Activated T-cell treated with anti-CD3 and anti-CD28 coated beads, Interleukin-2, amount 50 U/mL, for 48 hours (primary cell): Measurements from ENCODE around the gene SNRPD3.
"Not testable (repeated sequence)": the region's sequence is repeated elsewhere in the genome, so short reads cannot be mapped to it uniquely, and the experiment has no call there.

ENCODE experiments used
- DNase-seq, 2 experiments: peaks; one replicate each; pipeline ENCODE4 v3.0.0-alpha.2; 2020

The SNRPD3 gene

DNA sequence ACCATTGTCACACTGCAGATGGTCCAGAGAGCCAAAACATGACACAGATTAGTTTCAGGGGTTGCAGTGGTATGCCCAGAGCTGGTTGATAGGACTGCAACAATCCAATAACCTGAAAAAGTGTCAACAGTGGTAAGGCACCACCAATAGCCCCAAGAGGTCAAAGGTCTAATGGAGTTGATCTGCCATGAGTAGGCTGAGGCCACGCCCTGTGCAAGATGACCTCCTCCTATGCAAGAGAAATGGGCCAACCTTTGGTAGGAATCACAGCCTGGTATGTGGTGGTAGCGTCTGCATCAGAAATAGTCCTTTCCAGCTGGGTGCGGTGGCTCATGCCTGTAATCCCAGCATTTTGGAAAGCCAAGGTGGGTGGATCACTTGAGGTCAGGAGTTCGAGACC, 20.5 kb upstream of the SNRPD3 start:
- no peak for DNase-seq

DNA sequence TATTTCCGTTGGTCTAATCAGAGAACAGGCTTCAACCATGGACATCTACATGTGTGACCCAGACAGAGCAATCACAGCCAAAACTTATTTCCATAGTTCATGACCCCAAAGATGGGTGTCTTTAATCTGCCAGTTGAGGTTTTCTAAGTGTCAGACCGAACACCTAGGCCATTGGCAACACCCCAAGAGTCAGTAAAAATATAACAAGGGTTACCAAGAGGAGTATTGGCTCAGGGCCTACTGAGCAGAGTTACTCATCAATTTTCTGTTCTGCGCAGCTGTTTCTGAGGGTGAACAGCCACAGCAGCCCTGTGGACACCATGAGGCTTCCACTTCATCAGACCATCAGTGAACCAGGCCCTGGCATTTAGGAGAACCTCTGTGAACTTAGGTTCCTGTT, 19.7 kb upstream of the SNRPD3 start:
- DNase-seq, result no peak

DNA sequence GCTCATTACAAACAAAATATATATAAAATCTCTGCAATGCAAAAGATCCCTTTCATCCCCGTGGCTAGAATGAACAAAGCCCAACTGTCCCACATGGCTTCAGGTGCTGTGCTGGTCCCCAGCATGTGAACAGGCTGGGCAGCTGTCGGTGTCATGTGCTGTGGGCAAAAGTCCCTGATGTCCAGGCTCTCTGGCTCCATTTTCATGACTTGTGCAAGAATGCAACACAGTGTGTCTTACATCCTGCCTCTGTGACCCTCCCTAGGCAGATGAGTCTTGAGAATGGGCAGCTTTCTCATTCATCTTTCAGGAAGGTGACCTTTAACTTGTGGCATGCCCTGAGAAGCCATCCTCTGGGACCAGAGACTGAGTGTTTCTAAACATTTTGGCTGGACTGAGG, 15.3 kb upstream of the SNRPD3 start:
- no peak for DNase-seq

DNA sequence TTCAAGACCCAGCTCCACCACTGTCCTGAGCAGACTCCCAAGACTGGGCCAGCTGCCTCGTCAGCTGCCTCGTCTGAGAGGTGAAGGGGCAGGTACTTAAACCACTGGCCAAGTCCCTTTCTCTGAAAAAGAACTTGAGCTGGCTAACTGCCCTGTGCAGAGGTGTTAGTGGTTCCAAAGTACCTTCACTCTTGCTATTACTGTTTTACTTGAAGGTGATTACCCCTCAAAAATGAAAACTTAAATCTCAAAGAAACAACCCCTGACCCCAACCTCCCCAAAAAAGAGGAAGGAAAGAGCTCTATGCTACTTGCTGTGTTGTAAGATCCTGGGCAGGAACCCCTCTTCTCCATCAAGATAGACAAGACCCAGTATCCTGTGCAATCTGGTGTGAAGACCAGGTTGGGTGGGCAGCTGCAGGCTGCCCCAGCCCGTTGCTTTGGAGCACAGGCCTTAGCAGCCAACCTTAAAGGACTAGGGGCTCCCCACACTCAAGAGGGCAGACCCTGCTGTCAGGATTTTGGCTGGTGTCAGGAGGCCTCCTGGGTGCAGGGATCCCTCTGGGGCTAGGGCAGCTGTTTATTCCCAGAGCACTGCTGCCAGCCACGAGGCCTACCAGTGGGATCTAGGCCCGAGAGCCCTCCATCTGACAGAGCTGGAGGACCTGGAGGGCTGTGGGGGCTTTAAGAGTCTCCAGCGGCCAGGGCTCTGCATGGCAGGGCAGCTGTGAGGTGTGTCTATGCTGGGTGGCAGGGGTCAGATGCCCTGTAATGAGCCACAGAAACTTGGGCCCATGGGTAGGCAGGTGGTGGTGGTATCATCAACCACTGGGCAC, 13.9 kb upstream of the SNRPD3 start:
- no peak for DNase-seq

DNA sequence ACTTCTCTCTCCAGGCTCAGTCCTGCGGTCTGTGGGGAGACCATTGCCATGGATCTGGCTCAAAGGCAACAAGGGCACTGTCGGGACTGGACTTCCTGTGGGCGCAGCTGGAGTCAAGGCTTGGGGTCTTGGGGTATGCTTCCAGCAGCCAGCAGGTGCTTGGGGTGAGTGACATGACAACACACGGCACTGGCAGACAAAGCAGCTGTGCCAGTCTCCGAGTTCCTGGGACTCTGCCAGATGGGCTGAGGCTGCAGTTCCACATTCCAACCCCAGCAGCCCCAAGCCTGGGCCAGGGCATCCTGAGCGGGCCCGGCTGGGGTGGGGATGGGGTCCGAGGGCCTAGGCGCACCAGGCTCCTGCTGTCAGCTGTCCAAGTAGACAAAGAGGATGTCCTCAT, 13.2 kb upstream of the SNRPD3 start:
- DNase-seq, result no peak

- no peak for DNase-seq
Observed at GRCh38 chr22:24543185-24543601, 12.6 kb upstream of the SNRPD3 start.

GRCh38 chr22:24543679-24544243, 12.0 kb upstream of the SNRPD3 start:
- no peak for DNase-seq

- DNase-seq, result no peak
Observed at GRCh38 chr22:24548812-24549211, 7.0 kb upstream of the SNRPD3 start.

GRCh38 chr22:24550028-24550901, 5.5 kb upstream of the SNRPD3 start:
- no peak for DNase-seq

GRCh38 chr22:24550902-24551435, 4.8 kb upstream of the SNRPD3 start:
- DNase-seq, result no peak

DNA sequence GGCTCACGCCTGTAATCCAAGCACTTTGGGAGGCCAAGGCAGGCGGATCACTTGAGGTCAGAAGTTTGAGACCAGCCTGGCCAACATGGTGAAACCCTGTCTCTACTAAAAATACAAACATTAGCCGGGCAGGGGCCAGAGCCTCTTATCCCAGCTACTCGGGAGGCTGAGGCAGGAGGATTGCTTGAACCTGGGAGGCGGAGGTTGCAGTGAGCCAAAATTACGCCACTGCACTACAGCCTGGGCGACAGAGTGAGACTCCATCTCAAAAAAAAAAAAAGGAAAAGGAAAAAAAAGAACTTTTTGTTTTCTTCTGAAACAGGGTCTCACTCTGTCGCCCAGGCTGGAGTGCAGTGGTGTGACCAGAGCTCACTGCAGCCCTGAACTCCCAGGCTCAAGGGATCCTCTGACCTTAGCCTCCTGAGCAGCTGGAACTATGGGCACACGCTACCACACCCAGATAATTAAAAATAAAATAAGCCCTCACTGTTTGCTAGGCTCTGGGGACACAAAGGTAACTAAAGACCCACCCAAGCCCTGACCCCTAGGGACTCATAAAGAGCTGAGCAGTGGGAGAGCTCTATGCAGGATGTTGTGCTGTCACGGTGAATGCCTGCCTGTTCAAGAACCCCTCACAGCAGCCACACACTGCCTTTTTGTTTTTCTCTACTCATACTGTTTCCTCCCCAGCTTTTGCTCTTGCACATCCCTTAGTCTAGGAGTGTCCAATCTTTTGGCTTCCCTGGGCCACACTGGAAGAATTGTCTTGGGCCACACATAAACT, 3.1 kb upstream of the SNRPD3 start:
- not testable (repeated sequence) for DNase-seq

- no peak for DNase-seq
Observed at GRCh38 chr22:24553597-24554312, 2.0 kb upstream of the SNRPD3 start.

- DNase-seq, result peak; percentile 58 to 61
Observed at GRCh38 chr22:24554313-24555164, 1.3 kb upstream of the SNRPD3 start, which contains the start of gene GUCD1. TSS of gene GUCD1 (minus strand) at chr22:24555138. CDS start at chr22:24554991, 147 bp downstream.

GRCh38 chr22:24559471-24559870, 3.7 kb downstream of the SNRPD3 start:
- DNase-seq, result no peak

DNA sequence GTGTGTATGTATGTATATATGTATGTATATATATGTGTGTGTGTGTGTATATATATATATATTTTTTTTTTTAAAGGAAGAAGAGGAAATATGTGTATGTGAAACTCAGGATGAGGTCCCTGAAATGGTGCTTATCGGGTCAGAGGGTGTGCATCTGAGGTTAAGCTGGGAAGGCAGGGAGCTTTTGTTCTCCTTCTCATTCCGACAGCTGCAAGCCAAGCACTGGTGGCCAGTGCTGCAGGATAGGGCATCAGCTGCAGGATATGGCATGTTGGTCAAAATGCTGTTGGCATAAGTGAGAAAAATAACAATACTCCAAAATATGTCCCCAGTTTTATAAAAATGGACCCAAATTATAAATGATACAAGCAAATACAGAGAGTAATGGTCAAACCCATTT, 7.4 kb downstream of the SNRPD3 start:
- DNase-seq, result no peak

- no peak for DNase-seq
Observed at GRCh38 chr22:24564376-24565058, 8.7 kb downstream of the SNRPD3 start.

- no peak for DNase-seq
Observed at GRCh38 chr22:24565077-24565476, 9.3 kb downstream of the SNRPD3 start.

DNA sequence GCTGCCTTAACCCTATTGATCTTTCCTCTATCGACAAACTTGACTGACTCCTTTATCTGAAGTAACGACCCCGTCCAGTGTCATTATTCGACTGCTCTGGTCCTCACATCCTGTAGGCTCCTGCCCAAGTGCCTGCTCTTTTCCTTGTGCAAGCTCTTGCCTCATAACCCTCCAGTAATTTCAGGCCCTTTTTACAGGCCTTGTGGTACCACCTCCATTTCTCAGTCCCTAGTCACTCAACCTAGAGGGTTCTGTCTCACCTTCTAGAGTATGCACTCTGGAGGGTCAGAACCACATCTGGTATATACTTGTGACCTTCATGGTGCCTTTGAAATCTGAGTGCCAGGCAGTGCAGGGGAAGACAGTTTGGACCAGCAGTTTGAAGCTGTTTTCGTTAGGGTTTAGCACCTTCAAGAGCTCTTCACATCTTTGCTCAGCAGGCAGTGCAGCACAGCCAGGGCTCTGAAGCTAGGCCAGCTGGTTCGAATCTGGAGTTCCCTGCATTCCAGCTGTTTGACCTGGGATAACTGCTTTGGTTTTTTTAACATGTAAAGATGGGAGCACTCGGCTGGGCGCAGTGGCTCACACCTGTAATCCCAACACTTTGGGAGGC, 11.2 kb downstream of the SNRPD3 start:
- DNase-seq, result no peak

GRCh38 chr22:24567668-24568067, 11.9 kb downstream of the SNRPD3 start:
- DNase-seq, result no peak

DNA sequence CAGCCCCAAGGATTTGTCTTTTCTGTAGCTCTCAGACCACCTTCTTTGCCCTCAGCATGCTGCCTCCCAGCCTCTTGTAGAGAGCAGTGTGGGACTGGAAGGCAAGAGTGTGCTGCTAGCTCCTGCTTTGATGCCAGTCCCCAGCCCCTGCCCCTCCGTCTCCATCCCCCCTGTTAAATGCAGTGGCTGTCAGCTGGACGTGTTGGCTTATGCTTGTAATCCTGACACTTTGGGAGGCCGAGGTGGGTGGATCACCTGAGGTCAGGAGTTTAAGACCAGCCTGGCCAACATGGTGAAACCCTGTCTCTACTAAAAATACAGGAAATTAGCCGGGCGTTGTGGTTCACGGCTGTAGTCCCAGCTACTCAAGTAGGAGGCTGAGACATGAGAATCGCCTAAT, 15.5 kb downstream of the SNRPD3 start:
- no peak for DNase-seq
